Loucy (cell line): Measurements from ENCODE around the gene ATRIP.

ENCODE experiments used
- H2AFZ ChIP-seq: fragments of 200-600 bp; sonication (generic); 2 replicates; pipeline ENCODE4 v1.6.0; 2016; ENCODE audit warnings: antibody characterized with exemption, mild to moderate bottlenecking, low read length, moderate library complexity
- H3F3A ChIP-seq: fragments of 200-600 bp; 2 replicates; pipeline ENCODE4 v1.6.0; 2016; ENCODE audit warnings: antibody characterized with exemption, low read depth, mild to moderate bottlenecking
- H3K27me3 ChIP-seq: fragments of 200-600 bp; sonication (generic); 2 replicates; pipeline ENCODE4 v1.6.1; 2014; ENCODE audit warnings: low read length, mild to moderate bottlenecking; ENCODE audit not compliant: insufficient read depth, poor library complexity, severe bottlenecking
- H3K36me3 ChIP-seq: fragments of 200-600 bp; sonication (generic); 2 replicates; pipeline ENCODE4 v1.6.1; 2016; ENCODE audit warnings: low read length; ENCODE audit not compliant: insufficient read depth
- H3K4me1 ChIP-seq: fragments of 200-600 bp; sonication (generic); 2 replicates; pipeline ENCODE4 v1.5.1; 2014; ENCODE audit warnings: low read length, mild to moderate bottlenecking; ENCODE audit not compliant: insufficient read depth, poor library complexity, severe bottlenecking
- H3K4me2 ChIP-seq: fragments of 200-600 bp; sonication (generic); 2 replicates; pipeline ENCODE4 v1.6.0; 2014; ENCODE audit warnings: antibody characterized with exemption, low read length, low read depth, mild to moderate bottlenecking; ENCODE audit not compliant: poor library complexity, severe bottlenecking
- H3K4me3 ChIP-seq: fragments of 200-600 bp; sonication (generic); 2 replicates; pipeline ENCODE4 v1.5.1; 2014; ENCODE audit warnings: low read length, mild to moderate bottlenecking, mixed read lengths; ENCODE audit not compliant: poor library complexity, severe bottlenecking
- H3K79me2 ChIP-seq: fragments of 200-600 bp; sonication (generic); 2 replicates; pipeline ENCODE4 v1.6.1; 2014; ENCODE audit warnings: low read length; ENCODE audit not compliant: insufficient read depth
- H3K9ac ChIP-seq: fragments of 200-600 bp; sonication (generic); 2 replicates; pipeline ENCODE4 v1.6.0; 2014; ENCODE audit warnings: mild to moderate bottlenecking, low read depth, low read length, moderate library complexity; ENCODE audit not compliant: poor library complexity, severe bottlenecking
- H3K9me2 ChIP-seq: fragments of 200-600 bp; sonication (generic); replicated peaks from 2 replicates; pipeline ENCODE4 v1.6.1; 2016; ENCODE audit warnings: low read depth, low read length, mixed read lengths
- H3K9me3 ChIP-seq: fragments of 200-600 bp; sonication (generic); 2 replicates; pipeline ENCODE4 v1.6.1; 2014; ENCODE audit warnings: mild to moderate bottlenecking, antibody characterized with exemption, low read length, low read depth; ENCODE audit not compliant: insufficient read depth
- H4K20me1 ChIP-seq: fragments of 200-600 bp; sonication (generic); 2 replicates; pipeline ENCODE4 v1.6.0; 2014; ENCODE audit warnings: antibody characterized with exemption, low read length, mild to moderate bottlenecking; ENCODE audit not compliant: insufficient read depth, poor library complexity, severe bottlenecking
- EZH2phosphoT487 ChIP-seq: fragments of 200-600 bp; IDR thresholded peaks from 2 replicates; pipeline ENCODE4 v1.6.1; 2018; ENCODE audit warnings: antibody characterized with exemption, mild to moderate bottlenecking, moderate library complexity, borderline replicate concordance
- TF ChIP-seq, protein P1 (sequence below): fragments of 200-600 bp; sonication (generic); conservative IDR thresholded peaks from 2 replicates; pipeline ENCODE4 v1.5.1; 2014; ENCODE audit warnings: mild to moderate bottlenecking, antibody characterized with exemption, low read length

The ATRIP gene

DNA sequence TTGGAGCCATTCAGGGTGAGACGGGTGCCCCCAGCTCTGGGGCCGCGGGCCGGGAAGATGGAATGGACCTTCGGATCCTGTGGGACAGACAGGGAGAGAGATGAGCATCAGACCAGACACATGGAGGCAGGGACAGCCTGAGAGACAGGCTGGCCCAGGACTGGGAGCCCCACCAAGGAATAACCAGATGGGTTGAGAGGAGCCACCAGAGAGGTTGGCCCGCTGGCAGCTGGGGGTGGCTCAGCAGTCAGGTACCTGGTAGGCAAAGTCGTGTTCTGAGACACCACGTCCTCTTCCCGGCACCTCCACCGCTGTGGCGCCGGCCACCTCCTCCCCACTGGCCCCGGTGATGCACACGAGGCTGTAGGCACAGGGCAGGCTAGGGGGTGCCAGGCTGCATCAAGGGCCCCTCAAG is 30.4 kb upstream of the ATRIP start:
- Histone ChIP-seq H3K4me3 (no peak overlapping the region), H3K4me1 (no peaks in the 10 kb centered on the region), H3K4me2 (no peak overlapping the region), H3F3A (no peaks in the 10 kb centered on the region), H4K20me1 (no peaks in the 10 kb centered on the region), H3K9ac (no peak overlapping the region), H3K9me3 (no peaks in the 10 kb centered on the region), H2AFZ (no peak overlapping the region), H3K79me2 (0 out of 2 replicates have a peak, but pooled peaks cover 2% of the 10 kb centered on the region), H3K27me3 (no peaks in the 10 kb centered on the region), H3K36me3 (peaks cover 66% of the 10 kb centered on the region; the same call in 1 of the 2 replicates), H3K9me2 (no peaks in the 10 kb centered on the region)
- TF ChIP-seq EZH2phosphoT487 = no peak
- TF ChIP-seq, protein P1, sequence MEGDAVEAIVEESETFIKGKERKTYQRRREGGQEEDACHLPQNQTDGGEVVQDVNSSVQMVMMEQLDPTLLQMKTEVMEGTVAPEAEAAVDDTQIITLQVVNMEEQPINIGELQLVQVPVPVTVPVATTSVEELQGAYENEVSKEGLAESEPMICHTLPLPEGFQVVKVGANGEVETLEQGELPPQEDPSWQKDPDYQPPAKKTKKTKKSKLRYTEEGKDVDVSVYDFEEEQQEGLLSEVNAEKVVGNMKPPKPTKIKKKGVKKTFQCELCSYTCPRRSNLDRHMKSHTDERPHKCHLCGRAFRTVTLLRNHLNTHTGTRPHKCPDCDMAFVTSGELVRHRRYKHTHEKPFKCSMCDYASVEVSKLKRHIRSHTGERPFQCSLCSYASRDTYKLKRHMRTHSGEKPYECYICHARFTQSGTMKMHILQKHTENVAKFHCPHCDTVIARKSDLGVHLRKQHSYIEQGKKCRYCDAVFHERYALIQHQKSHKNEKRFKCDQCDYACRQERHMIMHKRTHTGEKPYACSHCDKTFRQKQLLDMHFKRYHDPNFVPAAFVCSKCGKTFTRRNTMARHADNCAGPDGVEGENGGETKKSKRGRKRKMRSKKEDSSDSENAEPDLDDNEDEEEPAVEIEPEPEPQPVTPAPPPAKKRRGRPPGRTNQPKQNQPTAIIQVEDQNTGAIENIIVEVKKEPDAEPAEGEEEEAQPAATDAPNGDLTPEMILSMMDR = no peak

DNA sequence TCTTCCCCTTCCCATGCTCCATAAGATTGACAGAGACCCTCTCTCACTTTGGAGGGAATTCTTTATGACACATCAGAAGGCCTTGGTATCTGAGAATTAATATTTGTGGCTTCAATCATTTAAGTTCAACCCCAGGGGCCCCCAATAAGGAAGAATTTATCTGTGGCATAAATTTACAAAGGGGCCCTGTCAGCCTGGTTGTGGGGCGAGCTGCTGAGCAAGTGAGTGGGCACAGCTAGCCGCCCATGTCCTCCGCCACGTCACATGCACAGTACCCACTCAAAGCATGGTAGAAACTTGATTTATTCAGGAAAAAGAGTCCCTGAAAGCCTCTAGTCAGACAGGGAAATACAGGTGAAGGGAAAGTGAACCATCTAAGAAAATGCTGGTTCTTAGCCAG is 30.0 kb upstream of the ATRIP start:
- Histone ChIP-seq H3K4me3 (no peak overlapping the region), H3K36me3 (peaks cover 65% of the 10 kb centered on the region; the same call in 1 of the 2 replicates), H3K4me1 (no peaks in the 10 kb centered on the region), H3K27me3 (no peaks in the 10 kb centered on the region), H3K9me3 (no peaks in the 10 kb centered on the region), H2AFZ (no peak overlapping the region), H3F3A (no peaks in the 10 kb centered on the region), H3K9ac (no peak overlapping the region), H3K4me2 (no peak overlapping the region), H3K9me2 (no peaks in the 10 kb centered on the region), H4K20me1 (no peaks in the 10 kb centered on the region), H3K79me2 (0 out of 2 replicates have a peak, but pooled peaks cover 6% of the 10 kb centered on the region)
- TF ChIP-seq, protein P1 = no peak
- TF ChIP-seq EZH2phosphoT487 = no peak

- Histone ChIP-seq H3K36me3 (peaks cover 58% of the 10 kb centered on the region; the same call in 1 of the 2 replicates), H3K9me2 (no peaks in the 10 kb centered on the region)
- TF ChIP-seq EZH2phosphoT487 = no peak
- TF ChIP-seq, protein P1 = no peak
Observed at GRCh38 chr3:48417529-48418108, 28.9 kb upstream of the ATRIP start.

More at GRCh38 chr3:48417529-48418108, 28.9 kb upstream of the ATRIP start:
- H4K20me1 ChIP-seq = peaks cover 2% of the 10 kb centered on the region
- no peak overlapping the region for H2AFZ ChIP-seq
- H3K9me3 ChIP-seq = no peaks in the 10 kb centered on the region
- H3K79me2 ChIP-seq = peaks cover 10% of the 10 kb centered on the region; the same call in 1 of the 2 replicates
- H3F3A ChIP-seq = no peaks in the 10 kb centered on the region
- no peak overlapping the region for H3K9ac ChIP-seq
- no peak overlapping the region for H3K4me3 ChIP-seq
- no peaks in the 10 kb centered on the region for H3K27me3 ChIP-seq
- no peaks in the 10 kb centered on the region for H3K4me1 ChIP-seq
- no peak overlapping the region for H3K4me2 ChIP-seq
